Ectodermal cell (in vitro differentiated cells): ENCODE results near the gene FBLN1.
"Not testable (repeated sequence)": the region's sequence is repeated elsewhere in the genome, so short reads cannot be mapped to it uniquely, and the experiment has no call there.

ENCODE experiments used
- H3K27ac ChIP-seq: 2 replicates; pipeline ENCODE4 v1.7.0; 2013; ENCODE audit warnings: mild to moderate bottlenecking, low read depth, low read length; ENCODE audit not compliant: insufficient read depth, poor library complexity, severe bottlenecking
- H3K27me3 ChIP-seq: 2 replicates; pipeline ENCODE4 v1.7.0; 2013; ENCODE audit warnings: mild to moderate bottlenecking, low read length; ENCODE audit not compliant: insufficient read depth, control insufficient read depth, poor library complexity, severe bottlenecking
- H3K36me3 ChIP-seq: one replicate; pipeline ENCODE4 v1.7.0; 2013; ENCODE audit warnings: low read length; ENCODE audit not compliant: control insufficient read depth, insufficient read depth
- H3K4me1 ChIP-seq: one replicate; pipeline ENCODE4 v1.7.0; 2013; ENCODE audit warnings: low read length; ENCODE audit not compliant: control insufficient read depth, insufficient read depth
- H3K4me3 ChIP-seq: 2 replicates; pipeline ENCODE4 v1.7.0; 2013; ENCODE audit warnings: low read depth, low read length, control low read depth; ENCODE audit not compliant: insufficient read depth
- H3K9me3 ChIP-seq: 2 replicates; pipeline ENCODE4 v1.7.0; 2013; ENCODE audit warnings: mild to moderate bottlenecking, low read length, moderate library complexity; ENCODE audit not compliant: control insufficient read depth
- WGBS, 2 experiments: methylation state at CpG; one replicate each; pipeline ENCODE4 v1.1.7; 2013; ENCODE audit warnings: missing lambda C conversion rate in 2 of 2; 5-methylcytosine and 5-hydroxymethylcytosine counted together

The FBLN1 gene

DNA sequence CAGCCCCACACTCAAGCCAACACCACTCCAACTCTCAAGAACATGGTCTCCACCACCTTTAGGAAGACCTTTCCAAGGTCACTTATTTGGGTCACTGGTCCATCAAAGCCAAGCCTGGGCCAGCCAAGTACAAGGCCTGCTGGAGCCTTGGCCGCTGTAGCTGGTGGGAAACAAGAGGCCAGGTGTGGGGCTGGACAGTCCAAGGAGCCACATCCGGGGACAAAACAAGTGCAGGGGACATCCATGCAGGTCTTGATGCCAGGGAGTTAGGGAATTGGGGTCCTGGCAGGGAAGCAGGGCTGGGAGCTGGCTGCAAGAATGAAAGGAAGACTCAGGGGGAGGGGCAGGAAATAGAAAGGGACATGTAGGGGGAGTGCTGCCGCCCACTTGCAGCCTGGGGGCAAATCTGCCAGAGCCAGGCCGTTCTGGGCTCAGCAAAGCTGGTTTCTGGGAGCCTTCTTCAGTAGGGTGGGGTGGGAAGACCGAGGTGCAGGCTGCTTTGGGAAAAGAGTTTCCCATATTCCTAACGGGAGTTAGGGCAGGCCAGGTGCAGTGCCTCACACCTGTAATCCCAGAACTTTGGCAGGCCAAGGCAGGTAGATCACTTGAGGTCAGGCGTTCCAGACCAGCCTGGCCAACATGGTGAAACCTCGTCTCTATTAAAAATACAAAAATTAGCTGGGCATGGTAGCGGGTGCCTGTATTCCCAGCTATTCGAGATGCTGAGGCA is 99.5 kb downstream of the FBLN1 start:
- Histone ChIP-seq H3K27me3 (no peaks in the 10 kb centered on the region), H3K4me3 (no peak overlapping the region), H3K36me3 (no peaks in the 10 kb centered on the region), H3K4me1 (no peaks in the 10 kb centered on the region), H3K9me3 (no peaks in the 10 kb centered on the region), H3K27ac (no peak overlapping the region)
- WGBS, 2 experiments, result 91 to 92% methylated on average over 10 of the region's 10 CpGs

DNA sequence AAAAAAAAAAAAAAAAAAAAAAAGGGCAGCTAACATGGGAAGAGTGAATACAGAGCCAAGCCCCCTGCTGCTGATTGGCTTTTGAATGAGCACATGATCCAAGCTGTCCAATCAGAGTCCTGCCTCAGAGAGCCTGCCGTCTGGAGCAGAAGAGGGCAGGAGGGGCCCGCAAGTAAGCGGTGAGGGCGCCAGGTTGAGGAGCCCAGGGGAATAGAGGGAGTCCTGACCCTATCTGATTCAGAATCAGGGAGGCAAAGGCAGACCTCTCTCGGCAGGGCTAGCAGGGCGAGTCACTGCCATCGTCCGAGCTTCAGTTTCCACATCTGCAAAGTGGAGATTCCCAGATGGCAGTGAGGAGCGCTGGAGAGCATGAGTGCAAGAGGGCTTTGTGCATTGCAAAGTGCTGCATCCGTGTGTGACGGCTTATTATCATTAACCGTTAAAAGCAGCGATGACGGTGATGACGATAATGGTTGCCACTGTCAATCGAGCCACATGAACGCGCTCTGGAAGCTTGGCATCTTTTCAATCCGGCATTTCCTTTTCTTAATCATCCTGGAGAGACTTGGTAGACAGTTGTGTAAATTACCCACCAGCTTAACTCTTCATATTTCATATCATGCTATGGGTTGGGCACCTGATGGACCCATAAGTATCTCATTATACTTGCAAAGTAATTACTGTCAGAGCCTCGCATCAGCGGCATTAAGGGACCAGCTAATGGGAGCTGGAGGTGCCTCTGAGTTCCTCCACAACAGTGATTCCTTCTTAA is 100.3 kb downstream of the FBLN1 start:
- no peaks in the 10 kb centered on the region for H3K9me3 ChIP-seq
- H3K27ac ChIP-seq, result no peak overlapping the region
- 93% methylated on average over 21 of the region's 21 CpGs for WGBS, 2 experiments
- H3K27me3 ChIP-seq, result no peaks in the 10 kb centered on the region
- H3K36me3 ChIP-seq, result no peaks in the 10 kb centered on the region
- no peak overlapping the region for H3K4me3 ChIP-seq
- no peaks in the 10 kb centered on the region for H3K4me1 ChIP-seq

DNA sequence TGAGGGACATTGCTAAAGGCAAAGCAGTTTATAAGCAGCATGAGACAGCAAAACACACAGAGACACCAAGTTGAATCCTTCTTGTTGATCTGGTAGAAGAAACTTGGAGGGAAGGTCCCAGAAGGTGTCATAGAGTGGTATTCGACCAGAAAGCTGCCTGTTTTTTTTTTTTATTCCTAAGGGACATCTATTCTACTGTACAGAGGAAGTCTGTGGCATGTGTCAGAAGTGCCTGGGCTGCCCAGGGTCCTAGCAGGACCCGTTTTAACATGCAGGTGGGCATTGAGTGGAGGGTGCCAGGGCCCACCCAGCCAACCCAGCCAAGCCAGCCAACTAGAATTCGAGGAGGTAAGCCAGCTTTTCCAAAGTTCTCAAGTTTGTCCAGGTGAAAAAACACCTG is 100.9 kb downstream of the FBLN1 start:
- no peaks in the 10 kb centered on the region for H3K9me3 ChIP-seq
- H3K4me1 ChIP-seq, result no peaks in the 10 kb centered on the region
- H3K27ac ChIP-seq, result no peak overlapping the region
- H3K4me3 ChIP-seq, result no peak overlapping the region
- H3K27me3 ChIP-seq, result no peaks in the 10 kb centered on the region
- 90 to 93% methylated on average over 3 of the region's 3 CpGs for WGBS, 2 experiments
- H3K36me3 ChIP-seq, result no peaks in the 10 kb centered on the region

DNA sequence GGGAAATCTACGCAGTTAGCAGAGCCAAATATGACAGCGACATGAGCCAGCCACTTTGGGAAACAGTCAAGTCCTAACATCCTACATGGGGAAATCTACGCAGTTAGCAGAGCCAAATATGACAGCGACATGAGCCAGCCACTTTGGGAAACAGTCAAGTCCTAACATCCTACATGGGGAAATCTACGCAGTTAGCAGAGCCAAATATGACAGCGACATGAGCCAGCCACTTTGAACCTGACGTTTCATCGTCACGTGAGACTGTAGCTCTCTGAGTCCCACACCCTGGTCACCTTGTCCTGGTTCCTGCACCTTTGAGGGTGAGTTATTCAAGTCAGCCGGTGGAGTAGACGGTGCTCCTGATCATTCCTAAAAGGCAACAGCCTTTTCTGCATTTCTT is 105.4 kb downstream of the FBLN1 start:
- not testable (repeated sequence) for H3K4me1 ChIP-seq, H3K36me3 ChIP-seq, H3K9me3 ChIP-seq, H3K27ac ChIP-seq, H3K4me3 ChIP-seq, H3K27me3 ChIP-seq
- 93 to 95% methylated on average over 8 to 10 of the region's 11 CpGs for WGBS, 2 experiments

DNA sequence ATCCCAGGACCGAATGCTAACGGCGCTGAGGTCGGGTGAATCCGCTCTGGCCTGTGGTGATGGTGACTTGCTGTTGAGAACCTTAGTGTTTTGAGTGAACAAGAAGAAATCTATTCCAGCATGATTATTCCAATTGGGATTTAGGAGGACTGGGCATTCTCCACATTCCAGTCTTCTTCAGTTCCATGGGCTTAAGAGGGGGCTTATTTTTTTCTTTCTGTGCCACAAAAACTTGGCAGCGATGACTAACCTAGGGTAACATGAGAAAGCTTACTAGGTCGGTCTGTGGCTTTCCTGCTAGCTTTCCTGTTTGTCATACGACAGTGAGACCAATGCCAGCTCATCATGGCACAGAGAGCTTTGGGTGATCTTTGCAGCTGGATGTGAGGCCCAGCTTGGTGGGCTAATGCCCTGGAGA is 106.1 kb downstream of the FBLN1 start:
- WGBS, 2 experiments, result 83 to 87% methylated on average over 8 of the region's 8 CpGs
- no peak overlapping the region for H3K27ac ChIP-seq
- H3K27me3 ChIP-seq, result no peaks in the 10 kb centered on the region

DNA sequence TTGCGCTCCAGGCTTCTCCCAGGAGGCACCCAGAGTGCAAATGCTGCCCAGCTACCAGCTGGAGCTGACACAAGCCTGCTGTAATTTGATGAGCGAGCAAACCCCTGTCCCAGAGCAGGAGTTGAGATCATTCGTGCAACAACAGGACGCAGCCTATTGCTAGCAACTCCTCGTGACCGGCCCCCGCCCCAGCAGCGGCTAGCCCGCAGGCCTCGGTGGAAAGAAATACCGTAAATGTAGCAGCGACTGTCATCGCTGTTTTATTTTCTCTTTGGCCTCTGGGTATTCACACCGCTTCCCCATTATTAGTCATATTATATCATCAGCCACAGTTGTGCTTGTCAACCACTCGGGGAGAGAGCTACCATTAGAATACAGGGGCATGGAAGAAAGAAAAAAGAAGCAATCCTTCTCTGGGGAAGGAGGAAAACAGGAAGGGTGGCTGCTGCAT is 109.8 kb downstream of the FBLN1 start:
- H3K36me3 ChIP-seq, result no peaks in the 10 kb centered on the region
- 87 to 89% methylated on average over 15 of the region's 15 CpGs for WGBS, 2 experiments
- no peaks in the 10 kb centered on the region for H3K9me3 ChIP-seq
- H3K27me3 ChIP-seq, result no peaks in the 10 kb centered on the region
- H3K4me3 ChIP-seq, result no peak overlapping the region
- no peak overlapping the region for H3K27ac ChIP-seq
- no peaks in the 10 kb centered on the region for H3K4me1 ChIP-seq

More for the DNA sequence above, 106.1 kb downstream of the FBLN1 start:
- Histone ChIP-seq H3K4me3 (no peak overlapping the region), H3K9me3 (no peaks in the 10 kb centered on the region), H3K4me1 (no peaks in the 10 kb centered on the region), H3K36me3 (no peaks in the 10 kb centered on the region)

DNA sequence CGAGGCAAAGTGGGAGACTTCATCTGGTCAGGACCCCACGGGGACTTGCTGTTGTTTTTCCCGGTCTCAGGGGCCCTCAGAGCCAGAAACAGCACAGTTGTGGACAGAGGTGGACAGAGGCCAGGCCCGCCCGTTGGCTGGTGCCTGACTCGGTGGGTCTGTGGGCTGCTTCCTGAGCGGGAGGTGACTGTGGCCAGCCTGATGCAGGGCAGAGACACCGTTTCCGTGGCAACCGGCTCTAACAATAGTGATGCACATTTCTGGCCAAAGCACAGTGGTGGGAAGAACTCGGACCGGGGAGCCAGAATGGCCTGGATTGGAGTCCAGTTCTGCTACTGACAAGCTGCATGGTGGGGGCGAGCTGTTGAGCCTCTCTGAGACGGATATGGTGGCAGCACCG is 110.3 kb downstream of the FBLN1 start:
- Histone ChIP-seq H3K4me1 (no peaks in the 10 kb centered on the region), H3K27ac (no peak overlapping the region), H3K4me3 (no peak overlapping the region), H3K36me3 (no peaks in the 10 kb centered on the region), H3K9me3 (no peaks in the 10 kb centered on the region), H3K27me3 (no peaks in the 10 kb centered on the region)
- WGBS, 2 experiments, result 90 to 93% methylated on average over 15 of the region's 15 CpGs

DNA sequence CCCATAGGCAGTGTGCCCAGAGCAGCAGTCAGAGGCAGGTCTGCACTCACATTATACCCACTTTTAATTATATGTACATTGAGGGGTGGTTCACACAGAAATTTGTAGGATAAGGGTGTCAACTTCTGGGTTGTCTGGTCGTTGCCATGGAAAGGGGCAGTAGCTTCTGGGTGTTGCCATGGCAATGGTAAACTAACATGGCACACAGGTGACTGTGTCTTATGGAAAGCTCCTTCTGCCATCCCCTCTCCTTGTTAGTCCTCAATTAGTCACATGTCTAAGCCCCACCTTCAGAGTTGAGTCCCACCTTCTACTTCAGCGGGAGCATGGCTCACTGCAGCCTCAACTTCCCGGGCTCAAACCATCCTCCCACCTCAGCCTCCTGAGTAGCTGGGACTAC is 112.7 kb downstream of the FBLN1 start:
- no peaks in the 10 kb centered on the region for H3K27me3 ChIP-seq
- no peaks in the 10 kb centered on the region for H3K4me1 ChIP-seq
- 78 to 82% methylated on average over 3 of the region's 3 CpGs for WGBS, 2 experiments
- no peak overlapping the region for H3K4me3 ChIP-seq
- no peak overlapping the region for H3K27ac ChIP-seq
- no peaks in the 10 kb centered on the region for H3K9me3 ChIP-seq
- H3K36me3 ChIP-seq, result no peaks in the 10 kb centered on the region

DNA sequence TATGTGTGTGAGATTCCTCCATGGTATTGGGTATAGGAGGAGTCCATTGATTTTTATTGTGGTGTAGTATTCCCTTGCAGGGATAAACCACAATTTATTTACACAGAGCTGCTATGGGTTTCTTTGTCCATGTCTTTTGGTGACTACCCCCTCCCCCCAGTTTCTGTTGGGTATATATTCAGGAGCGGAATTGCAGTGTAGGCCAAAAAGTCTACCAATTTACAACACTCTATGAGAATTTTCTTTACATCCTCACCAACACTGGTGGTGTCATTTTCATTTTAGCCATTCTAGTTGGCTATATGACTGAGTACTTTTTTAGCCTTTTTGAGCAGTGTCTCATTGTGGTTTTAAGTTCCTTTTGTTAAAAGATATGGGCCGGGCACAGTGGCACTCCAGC is 113.7 kb downstream of the FBLN1 start:
- 75 to 94% methylated on average over 2 of the region's 2 CpGs for WGBS, 2 experiments
- no peaks in the 10 kb centered on the region for H3K27me3 ChIP-seq
- H3K4me1 ChIP-seq, result no peaks in the 10 kb centered on the region
- no peak overlapping the region for H3K27ac ChIP-seq
- no peaks in the 10 kb centered on the region for H3K36me3 ChIP-seq
- H3K4me3 ChIP-seq, result no peak overlapping the region
- H3K9me3 ChIP-seq, result no peaks in the 10 kb centered on the region

DNA sequence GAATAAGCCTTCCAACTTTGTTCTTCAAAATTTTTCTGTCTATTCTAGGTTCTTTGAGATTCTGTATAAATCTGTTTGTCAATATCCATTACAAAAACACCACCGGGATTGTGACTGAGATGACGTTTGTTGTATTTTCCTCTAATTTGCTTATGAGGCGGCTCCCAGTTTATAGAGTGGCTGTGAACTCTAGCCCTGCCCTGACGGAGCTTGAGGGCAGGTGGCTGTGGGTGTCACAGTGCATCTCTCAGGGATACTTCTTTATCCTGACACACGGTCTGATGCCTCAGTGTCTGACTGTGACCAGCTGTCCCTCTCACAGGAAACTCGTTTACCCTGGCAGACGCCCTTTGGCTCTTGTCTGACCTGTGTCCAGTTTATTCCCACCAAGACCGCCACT is 115.3 kb downstream of the FBLN1 start:
- H3K36me3 ChIP-seq, result no peaks in the 10 kb centered on the region
- H3K4me3 ChIP-seq, result no peak overlapping the region
- no peak overlapping the region for H3K27ac ChIP-seq
- no peaks in the 10 kb centered on the region for H3K9me3 ChIP-seq
- 82 to 83% methylated on average over 7 to 8 of the region's 8 CpGs for WGBS, 2 experiments
- H3K27me3 ChIP-seq, result no peaks in the 10 kb centered on the region
- H3K4me1 ChIP-seq, result no peaks in the 10 kb centered on the region
